NCI-H510A (cell line): Measurements from ENCODE around the gene GOLGA3.
A peak's percentile ranks its signal among the peaks of the same experiment; 100 is the strongest.
"Not testable (repeated sequence)": the region's sequence is repeated elsewhere in the genome, so short reads cannot be mapped to it uniquely, and the experiment has no call there.

ENCODE experiments used
- DNase-seq: peaks from one replicate; lab custom pipeline; 2025; lab: John Stamatoyannopoulos, UW

The GOLGA3 gene, protein sequence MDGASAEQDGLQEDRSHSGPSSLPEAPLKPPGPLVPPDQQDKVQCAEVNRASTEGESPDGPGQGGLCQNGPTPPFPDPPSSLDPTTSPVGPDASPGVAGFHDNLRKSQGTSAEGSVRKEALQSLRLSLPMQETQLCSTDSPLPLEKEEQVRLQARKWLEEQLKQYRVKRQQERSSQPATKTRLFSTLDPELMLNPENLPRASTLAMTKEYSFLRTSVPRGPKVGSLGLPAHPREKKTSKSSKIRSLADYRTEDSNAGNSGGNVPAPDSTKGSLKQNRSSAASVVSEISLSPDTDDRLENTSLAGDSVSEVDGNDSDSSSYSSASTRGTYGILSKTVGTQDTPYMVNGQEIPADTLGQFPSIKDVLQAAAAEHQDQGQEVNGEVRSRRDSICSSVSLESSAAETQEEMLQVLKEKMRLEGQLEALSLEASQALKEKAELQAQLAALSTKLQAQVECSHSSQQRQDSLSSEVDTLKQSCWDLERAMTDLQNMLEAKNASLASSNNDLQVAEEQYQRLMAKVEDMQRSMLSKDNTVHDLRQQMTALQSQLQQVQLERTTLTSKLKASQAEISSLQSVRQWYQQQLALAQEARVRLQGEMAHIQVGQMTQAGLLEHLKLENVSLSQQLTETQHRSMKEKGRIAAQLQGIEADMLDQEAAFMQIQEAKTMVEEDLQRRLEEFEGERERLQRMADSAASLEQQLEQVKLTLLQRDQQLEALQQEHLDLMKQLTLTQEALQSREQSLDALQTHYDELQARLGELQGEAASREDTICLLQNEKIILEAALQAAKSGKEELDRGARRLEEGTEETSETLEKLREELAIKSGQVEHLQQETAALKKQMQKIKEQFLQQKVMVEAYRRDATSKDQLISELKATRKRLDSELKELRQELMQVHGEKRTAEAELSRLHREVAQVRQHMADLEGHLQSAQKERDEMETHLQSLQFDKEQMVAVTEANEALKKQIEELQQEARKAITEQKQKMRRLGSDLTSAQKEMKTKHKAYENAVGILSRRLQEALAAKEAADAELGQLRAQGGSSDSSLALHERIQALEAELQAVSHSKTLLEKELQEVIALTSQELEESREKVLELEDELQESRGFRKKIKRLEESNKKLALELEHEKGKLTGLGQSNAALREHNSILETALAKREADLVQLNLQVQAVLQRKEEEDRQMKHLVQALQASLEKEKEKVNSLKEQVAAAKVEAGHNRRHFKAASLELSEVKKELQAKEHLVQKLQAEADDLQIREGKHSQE (N-terminal part only)

GRCh38 chr12:132828706-132829534, at the start of gene GOLGA3:
TSS of gene GOLGA3 (minus strand) at chr12:132828869. CDS start at chr12:132822128, 6,741 bp downstream.
- peak; percentile 83 for DNase-seq

DNA sequence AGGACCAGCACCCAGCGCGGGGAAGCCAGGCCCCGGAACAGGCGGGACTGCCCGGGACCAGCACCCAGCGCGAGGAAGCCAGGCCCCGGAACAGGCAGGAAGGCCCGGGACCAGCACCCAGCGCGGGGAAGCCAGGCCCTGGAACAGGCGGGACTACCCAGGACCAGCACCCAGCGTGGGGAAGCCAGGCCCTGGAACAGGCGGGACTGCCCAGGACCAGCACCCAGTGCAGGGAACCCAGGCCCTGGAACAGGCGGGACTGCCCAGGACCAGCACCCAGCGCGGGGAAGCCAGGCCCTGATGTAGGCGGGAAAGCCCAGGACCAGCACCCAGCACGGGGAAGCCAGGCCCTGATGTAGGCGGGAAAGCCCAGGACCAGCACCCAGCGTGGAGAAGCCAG, 46.0 kb upstream of the GOLGA3 start:
- DNase-seq = not testable (repeated sequence)

GRCh38 chr12:132874175-132874574, 45.5 kb upstream of the GOLGA3 start:
- no peak for DNase-seq

GRCh38 chr12:132873724-132874123, 45.1 kb upstream of the GOLGA3 start:
- DNase-seq = no peak

DNA sequence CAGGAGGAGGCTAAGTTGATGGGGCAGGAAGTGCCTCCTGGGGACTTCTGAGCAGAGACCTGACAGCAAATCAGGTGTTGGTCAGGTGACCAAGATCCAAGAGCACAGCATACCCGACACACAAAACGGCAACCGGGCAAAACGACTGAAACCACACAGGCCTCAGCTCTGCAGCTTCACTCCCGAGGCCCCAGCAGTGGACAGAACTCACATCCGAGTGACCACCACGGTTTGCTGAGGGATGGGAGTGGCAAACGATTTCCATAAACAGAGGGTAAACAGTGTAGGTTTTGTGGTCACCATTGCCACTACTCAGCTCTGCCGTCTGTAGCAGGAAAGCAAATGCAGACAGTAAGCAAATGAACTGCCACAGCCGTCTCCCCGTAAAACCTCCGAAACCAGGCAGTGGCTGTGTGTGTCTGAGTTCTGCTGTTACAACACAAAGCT, 44.3 kb upstream of the GOLGA3 start:
- DNase-seq = no peak

GRCh38 chr12:132872073-132872855, 43.6 kb upstream of the GOLGA3 start:
- DNase-seq = no peak

- DNase-seq = no peak
Measured at GRCh38 chr12:132869551-132869950, 40.9 kb upstream of the GOLGA3 start.

DNA sequence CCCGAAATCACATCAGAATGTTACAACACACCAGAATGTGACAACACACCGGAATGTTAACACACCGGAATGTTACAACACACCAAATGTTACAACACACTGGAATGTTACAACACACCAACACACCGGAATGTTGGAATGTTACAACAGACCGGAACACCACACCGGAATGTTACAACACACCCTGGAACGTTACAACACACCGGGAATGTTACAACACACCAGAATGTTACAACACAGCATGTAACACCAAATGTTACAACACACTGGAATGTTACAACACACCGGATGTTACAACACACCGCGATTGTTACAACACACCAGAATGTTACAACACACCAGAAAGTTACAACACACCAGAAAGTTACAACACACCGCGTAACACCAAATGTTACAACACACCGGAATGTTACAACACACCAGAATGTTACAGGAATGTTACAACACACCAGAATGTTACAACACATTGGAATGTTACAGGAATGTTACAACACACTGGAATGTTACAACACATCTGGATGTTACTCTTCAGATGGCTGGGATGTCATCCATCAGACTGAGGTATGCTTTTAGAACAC, 37.7 kb upstream of the GOLGA3 start:
- no peak for DNase-seq

- no peak for DNase-seq
Measured at GRCh38 chr12:132861558-132861957, 32.9 kb upstream of the GOLGA3 start.

GRCh38 chr12:132858718-132859266, 30.1 kb upstream of the GOLGA3 start:
- no peak for DNase-seq

DNA sequence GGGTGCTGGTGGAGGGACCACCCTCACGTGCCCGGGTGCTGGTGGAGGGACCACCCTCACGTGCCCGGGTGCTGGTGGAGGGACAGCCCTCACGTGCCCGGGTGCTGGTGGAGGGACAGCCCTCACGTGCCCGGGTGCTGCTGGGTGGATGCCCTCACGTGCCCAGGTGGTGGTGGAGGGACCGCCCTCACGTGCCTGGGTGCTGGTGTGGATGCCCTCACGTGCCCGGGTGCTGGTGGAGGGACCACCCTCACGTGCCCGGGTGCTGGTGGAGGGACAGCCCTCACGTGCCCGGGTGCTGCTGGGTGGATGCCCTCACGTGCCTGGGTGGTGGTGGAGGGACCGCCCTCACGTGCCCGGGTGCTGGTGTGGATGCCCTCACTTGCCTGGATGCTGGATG, 28.4 kb upstream of the GOLGA3 start:
- not testable (repeated sequence) for DNase-seq

GRCh38 chr12:132856581-132856980, 27.9 kb upstream of the GOLGA3 start:
- no peak for DNase-seq

- not testable (repeated sequence) for DNase-seq
Measured at GRCh38 chr12:132855211-132855610, 26.5 kb upstream of the GOLGA3 start.

- no peak for DNase-seq
Measured at GRCh38 chr12:132853285-132854092, 24.8 kb upstream of the GOLGA3 start.

- DNase-seq = no peak
Measured at GRCh38 chr12:132852496-132852895, 23.8 kb upstream of the GOLGA3 start.

DNA sequence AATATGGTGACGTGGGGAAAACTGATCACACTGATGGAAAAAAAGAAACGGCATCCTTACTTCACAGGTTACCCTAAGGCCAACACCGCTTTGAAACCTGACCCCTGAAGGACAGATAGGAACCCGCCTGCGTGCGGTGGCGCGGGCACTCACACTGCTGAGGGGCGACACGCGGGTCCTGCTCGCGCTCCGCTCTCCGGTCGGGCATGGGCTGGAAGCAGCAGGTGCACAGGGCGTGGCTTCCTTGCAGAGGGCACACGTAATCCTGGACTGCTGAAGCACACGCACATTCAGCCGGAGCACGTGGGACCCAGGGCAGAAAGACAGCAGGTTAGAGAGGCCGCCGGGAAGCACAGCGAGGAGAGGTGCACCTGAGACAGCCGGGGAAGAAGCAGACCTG, 22.8 kb upstream of the GOLGA3 start:
- no peak for DNase-seq

DNA sequence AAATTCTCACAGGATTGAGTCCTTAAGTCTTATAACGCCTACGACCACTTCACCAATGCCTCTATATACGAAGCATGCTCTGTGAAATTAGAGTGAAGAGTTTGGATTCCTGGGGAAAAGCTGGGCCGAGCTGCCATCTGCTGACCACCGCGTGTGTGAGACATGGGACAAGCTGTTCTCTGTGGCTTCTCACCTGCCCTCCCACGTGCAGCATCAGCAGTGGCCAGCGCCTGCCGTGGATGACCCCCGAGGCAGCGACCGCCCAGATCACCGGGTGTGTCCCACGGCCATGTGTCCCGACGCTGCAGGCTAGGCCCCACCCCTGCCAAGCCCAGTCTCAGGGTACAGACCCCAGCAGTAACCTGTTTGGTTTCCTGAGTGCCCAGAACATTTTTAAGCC, 21.6 kb upstream of the GOLGA3 start:
- DNase-seq = no peak

DNA sequence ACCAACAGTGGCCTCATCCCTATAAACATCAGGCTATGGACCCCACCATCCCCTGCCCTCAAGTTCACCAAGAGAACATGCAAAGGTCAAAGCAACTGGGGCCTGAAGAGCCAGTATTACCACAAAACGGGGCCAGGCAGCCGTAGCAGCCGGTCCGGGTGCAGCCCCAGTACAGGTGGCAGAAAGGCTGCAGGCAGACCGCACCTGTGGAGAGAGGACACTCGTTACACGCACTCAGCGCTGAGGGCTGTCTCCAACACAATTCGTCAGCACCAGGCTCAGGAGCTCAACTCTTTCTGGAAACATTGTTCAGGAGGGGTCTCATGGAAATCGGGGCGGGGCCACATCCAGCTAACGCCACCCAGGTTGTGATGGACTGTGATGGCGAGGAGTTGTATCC, 19.9 kb upstream of the GOLGA3 start:
- no peak for DNase-seq
